ENCODE results near the gene HOXC9. TPM values are rescaled to one million over a fixed set of nuclear protein-coding genes. Genes with fewer than 3 reads are reported as not detected.
A peak's percentile ranks its signal among the peaks of the same experiment; 100 is the strongest.

Gene HOXC9
- total and polyA plus RNA-seq, 9 of the 15 experiments (the other 6 are each of a cell fraction or from before 2014, with no cell fraction given): 1.1 to 10.5 (median 9.3) TPM

DNA sequence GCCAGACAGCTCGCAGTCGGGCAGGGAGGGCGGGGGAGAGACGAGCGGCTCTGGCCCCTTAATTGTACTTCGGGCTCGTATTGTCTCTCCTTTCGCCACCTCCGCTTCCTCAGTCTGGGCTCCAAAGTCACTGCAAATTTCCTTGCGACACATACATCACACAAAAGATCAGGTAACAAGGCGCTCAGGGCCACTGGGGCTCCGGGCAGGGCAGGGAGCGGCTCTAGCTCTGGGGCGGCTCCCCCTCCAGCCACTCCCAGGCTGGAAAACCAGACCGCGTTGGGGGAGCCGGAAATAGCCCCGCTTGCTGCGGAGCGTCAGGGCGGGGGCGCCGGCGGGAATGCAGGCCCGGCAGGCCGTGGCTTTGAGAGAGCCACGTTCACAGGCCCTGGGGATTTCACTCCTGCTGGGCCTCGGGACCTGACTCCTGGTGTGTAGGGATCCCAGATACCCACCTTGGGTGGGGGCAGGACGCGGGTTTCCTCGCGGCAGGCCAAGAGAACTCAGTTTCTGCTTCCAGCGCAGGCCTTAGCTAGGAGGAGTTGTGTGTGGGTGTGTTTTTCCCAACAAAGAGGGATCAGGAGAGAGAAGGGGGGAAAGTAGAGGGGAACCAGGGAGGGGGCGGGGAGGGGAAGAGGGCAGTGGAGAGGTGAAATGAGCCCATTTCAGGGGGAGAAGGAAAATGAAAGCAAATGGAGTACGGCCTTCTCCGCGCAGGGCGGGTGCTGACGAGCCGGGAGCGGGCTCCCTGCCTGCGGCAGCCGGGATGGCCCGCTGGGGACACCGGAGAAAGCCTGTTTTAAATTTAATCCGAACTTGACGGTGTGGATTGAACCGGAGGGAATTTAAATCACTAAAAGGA lies 4.4 kb upstream of the HOXC9 start (continued):
- TF ChIP-seq ZNF79 (CRISPR knock-in tag; IDR thresholded peaks at IDR 0.05; ENCODE audit: low read depth) (no peak), MTA2 (IDR thresholded peaks at IDR 0.05; ENCODE audit: low read depth) (no peak), PHB (CRISPR knock-in tag; IDR thresholded peaks at IDR 0.05) (no peak), ZNF518B (CRISPR knock-in tag; IDR thresholded peaks at IDR 0.05) (no peak), MTA3 (IDR thresholded peaks at IDR 0.05; ENCODE audit: borderline replicate concordance) (peak; percentile 26; the same call in 1 of the 2 replicates), EP300 (IDR thresholded peaks at IDR 0.05; ENCODE audit: low read length) (no peak), RBM14 (IDR thresholded peaks at IDR 0.05; ENCODE audit: borderline replicate concordance, insufficient read depth, low read depth, low read length) (no peak), RBFOX2 (IDR thresholded peaks at IDR 0.05; ENCODE audit: low read depth, low read length) (peak; percentile 88), TSHZ1 (CRISPR knock-in tag; IDR thresholded peaks at IDR 0.05) (no peak), ZNF384 (IDR thresholded peaks at IDR 0.05; ENCODE audit: low read depth, low read length) (no peak), DMBX1 (CRISPR knock-in tag; IDR thresholded peaks at IDR 0.05; ENCODE audit: borderline replicate concordance) (no peak), CAMTA2 (CRISPR knock-in tag; conservative IDR thresholded peaks at IDR 0.05) (no peak; the same call in 1 of the 2 replicates)
- TF ChIP-seq, protein P1, sequence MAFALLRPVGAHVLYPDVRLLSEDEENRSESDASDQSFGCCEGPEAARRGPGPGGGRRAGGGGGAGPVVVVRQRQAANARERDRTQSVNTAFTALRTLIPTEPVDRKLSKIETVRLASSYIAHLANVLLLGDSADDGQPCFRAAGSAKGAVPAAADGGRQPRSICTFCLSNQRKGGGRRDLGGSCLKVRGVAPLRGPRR (CRISPR knock-in tag; IDR thresholded peaks at IDR 0.05): no peak
- TF ChIP-seq, protein P2, sequence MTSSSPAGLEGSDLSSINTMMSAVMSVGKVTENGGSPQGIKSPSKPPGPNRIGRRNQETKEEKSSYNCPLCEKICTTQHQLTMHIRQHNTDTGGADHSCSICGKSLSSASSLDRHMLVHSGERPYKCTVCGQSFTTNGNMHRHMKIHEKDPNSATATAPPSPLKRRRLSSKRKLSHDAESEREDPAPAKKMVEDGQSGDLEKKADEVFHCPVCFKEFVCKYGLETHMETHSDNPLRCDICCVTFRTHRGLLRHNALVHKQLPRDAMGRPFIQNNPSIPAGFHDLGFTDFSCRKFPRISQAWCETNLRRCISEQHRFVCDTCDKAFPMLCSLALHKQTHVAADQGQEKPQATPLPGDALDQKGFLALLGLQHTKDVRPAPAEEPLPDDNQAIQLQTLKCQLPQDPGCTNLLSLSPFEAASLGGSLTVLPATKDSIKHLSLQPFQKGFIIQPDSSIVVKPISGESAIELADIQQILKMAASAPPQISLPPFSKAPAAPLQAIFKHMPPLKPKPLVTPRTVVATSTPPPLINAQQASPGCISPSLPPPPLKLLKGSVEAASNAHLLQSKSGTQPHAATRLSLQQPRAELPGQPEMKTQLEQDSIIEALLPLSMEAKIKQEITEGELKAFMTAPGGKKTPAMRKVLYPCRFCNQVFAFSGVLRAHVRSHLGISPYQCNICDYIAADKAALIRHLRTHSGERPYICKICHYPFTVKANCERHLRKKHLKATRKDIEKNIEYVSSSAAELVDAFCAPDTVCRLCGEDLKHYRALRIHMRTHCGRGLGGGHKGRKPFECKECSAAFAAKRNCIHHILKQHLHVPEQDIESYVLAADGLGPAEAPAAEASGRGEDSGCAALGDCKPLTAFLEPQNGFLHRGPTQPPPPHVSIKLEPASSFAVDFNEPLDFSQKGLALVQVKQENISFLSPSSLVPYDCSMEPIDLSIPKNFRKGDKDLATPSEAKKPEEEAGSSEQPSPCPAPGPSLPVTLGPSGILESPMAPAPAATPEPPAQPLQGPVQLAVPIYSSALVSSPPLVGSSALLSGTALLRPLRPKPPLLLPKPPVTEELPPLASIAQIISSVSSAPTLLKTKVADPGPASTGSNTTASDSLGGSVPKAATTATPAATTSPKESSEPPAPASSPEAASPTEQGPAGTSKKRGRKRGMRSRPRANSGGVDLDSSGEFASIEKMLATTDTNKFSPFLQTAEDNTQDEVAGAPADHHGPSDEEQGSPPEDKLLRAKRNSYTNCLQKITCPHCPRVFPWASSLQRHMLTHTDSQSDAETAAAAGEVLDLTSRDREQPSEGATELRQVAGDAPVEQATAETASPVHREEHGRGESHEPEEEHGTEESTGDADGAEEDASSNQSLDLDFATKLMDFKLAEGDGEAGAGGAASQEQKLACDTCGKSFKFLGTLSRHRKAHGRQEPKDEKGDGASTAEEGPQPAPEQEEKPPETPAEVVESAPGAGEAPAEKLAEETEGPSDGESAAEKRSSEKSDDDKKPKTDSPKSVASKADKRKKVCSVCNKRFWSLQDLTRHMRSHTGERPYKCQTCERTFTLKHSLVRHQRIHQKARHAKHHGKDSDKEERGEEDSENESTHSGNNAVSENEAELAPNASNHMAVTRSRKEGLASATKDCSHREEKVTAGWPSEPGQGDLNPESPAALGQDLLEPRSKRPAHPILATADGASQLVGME (CRISPR knock-in tag; IDR thresholded peaks at IDR 0.05): no peak
